Measurements from ENCODE around the gene UBE2J2. TPM values are rescaled to one million over a fixed set of nuclear protein-coding genes. Genes with fewer than 3 reads are reported as not detected.
"Not testable (repeated sequence)": the region's sequence is repeated elsewhere in the genome, so short reads cannot be mapped to it uniquely, and the experiment has no call there.

The UBE2J2 gene
- total RNA-seq, 1 experiment from 2014 or later: 83.4 TPM

GRCh38 chr1:1317420-1317819 lies 43.8 kb upstream of the UBE2J2 start:
- Histone ChIP-seq H4K5ac (ENCODE audit: insufficient read length, low read depth, low read length) (no peak overlapping the region), H2AK5ac (ENCODE audit: insufficient read length, low read length) (no peak overlapping the region), H3K27me3 (ENCODE audit: insufficient read depth, low read length) (no peaks in the 10 kb centered on the region), H4K8ac (replicated peaks; ENCODE audit: insufficient read length, low read depth, low read length) (no peak overlapping the region), H2AFZ (ENCODE audit: low read length) (no peak overlapping the region), H4K20me1 (ENCODE audit: control insufficient read depth, insufficient read depth, insufficient read length) (peaks cover 5% of the 10 kb centered on the region), H3K9me3 (ENCODE audit: control insufficient read depth, low read depth, low read length) (no peaks in the 10 kb centered on the region), H2BK5ac (ENCODE audit: insufficient read length, low read length) (no peak overlapping the region), H3K79me1 (ENCODE audit: insufficient read depth, low read depth, low read length, poor library complexity, severe bottlenecking) (peaks cover 8% of the 10 kb centered on the region), H3K23me2 (ENCODE audit: insufficient read length, low read depth, low read length, poor library complexity, severe bottlenecking) (no peaks in the 10 kb centered on the region), H3K9ac (ENCODE audit: extremely low read depth, insufficient read length, low read length) (no peak overlapping the region), H3K56ac (ENCODE audit: insufficient read length, low read depth, low read length) (no peak overlapping the region), H4K91ac (ENCODE audit: insufficient read length, low read depth, low read length) (no peak overlapping the region), H3T11ph (ENCODE audit: low read length) (no peak overlapping the region), H3K4me2 (ENCODE audit: insufficient read depth, insufficient read length, low read length) (no peak overlapping the region), H2BK15ac (ENCODE audit: low read depth, low read length) (no peak overlapping the region), H2BK20ac (ENCODE audit: low read depth, low read length, poor library complexity, severe bottlenecking) (no peak overlapping the region), H3K14ac (ENCODE audit: insufficient read depth, low read length) (no peak overlapping the region), H3K23ac (ENCODE audit: insufficient read length, low read depth, low read length) (no peak overlapping the region), H3K18ac (ENCODE audit: insufficient read length, low read depth, low read length) (no peak overlapping the region), H3K4ac (ENCODE audit: low read depth, low read length) (no peak overlapping the region), H3K4me1 (ENCODE audit: insufficient read depth, low read length) (no peaks in the 10 kb centered on the region; the same call in 1 of the 2 replicates), H2BK12ac (ENCODE audit: insufficient read length, low read depth, low read length) (no peak overlapping the region), H3K79me2 (ENCODE audit: insufficient read depth, low read length) (peaks cover 5% of the 10 kb centered on the region; the same call in 1 of the 2 replicates), H2BK120ac (ENCODE audit: low read depth, low read length, poor library complexity, severe bottlenecking) (no peak overlapping the region), H3K27ac (ENCODE audit: insufficient read length, low read depth, low read length) (no peak overlapping the region)
- Mint-ChIP-seq H3K27me3 (ENCODE audit: low read depth) (no peaks in the 10 kb centered on the region), H3K9me3 (no peaks in the 10 kb centered on the region), H3K4me3 (no peak overlapping the region), H3K4me1 (peaks cover 8 to 20% of the 10 kb centered on the region in 2 experiments), H3K36me3 (ENCODE audit: insufficient read depth in 1 of 3, low read depth in 3 of 3) (peaks cover 18 to 66% (median 59%) of the 10 kb centered on the region in 3 experiments), H3K27ac (peak overlapping the region in 1 of 3 experiments; percentile 22; a peak in 1 of 7 replicates)
- no CpG with 5 or more reads among the region's 6 CpGs for WGBS (ENCODE audit: extremely low coverage, insufficient read length, low lambda C conversion rate)
- no peak for DNase-seq
- no peak for TF ChIP-seq CTCF (conservative IDR thresholded peaks at IDR 0.05)

GRCh38 chr1:1316199-1316598 lies 42.5 kb upstream of the UBE2J2 start:
- not testable (repeated sequence) for H2BK120ac ChIP-seq (ENCODE audit: low read depth, low read length, poor library complexity, severe bottlenecking); H4K91ac ChIP-seq (ENCODE audit: insufficient read length, low read depth, low read length); H3K18ac ChIP-seq (ENCODE audit: insufficient read length, low read depth, low read length); H3T11ph ChIP-seq (ENCODE audit: low read length); H3K9me3 Mint-ChIP-seq; H3K9ac ChIP-seq (ENCODE audit: extremely low read depth, insufficient read length, low read length); H4K8ac ChIP-seq (replicated peaks; ENCODE audit: insufficient read length, low read depth, low read length); H2BK20ac ChIP-seq (ENCODE audit: low read depth, low read length, poor library complexity, severe bottlenecking); H2BK15ac ChIP-seq (ENCODE audit: low read depth, low read length); H2AK5ac ChIP-seq (ENCODE audit: insufficient read length, low read length); H2BK12ac ChIP-seq (ENCODE audit: insufficient read length, low read depth, low read length); H3K23me2 ChIP-seq (ENCODE audit: insufficient read length, low read depth, low read length, poor library complexity, severe bottlenecking); H3K4ac ChIP-seq (ENCODE audit: low read depth, low read length); H3K23ac ChIP-seq (ENCODE audit: insufficient read length, low read depth, low read length); H3K79me1 ChIP-seq (ENCODE audit: insufficient read depth, low read depth, low read length, poor library complexity, severe bottlenecking); H2BK5ac ChIP-seq (ENCODE audit: insufficient read length, low read length); DNase-seq; H3K79me2 ChIP-seq (ENCODE audit: insufficient read depth, low read length); H3K56ac ChIP-seq (ENCODE audit: insufficient read length, low read depth, low read length); H3K27me3 Mint-ChIP-seq (ENCODE audit: low read depth); H4K5ac ChIP-seq (ENCODE audit: insufficient read length, low read depth, low read length); H3K27ac ChIP-seq (ENCODE audit: insufficient read length, low read depth, low read length); H3K4me1 ChIP-seq (ENCODE audit: insufficient read depth, low read length); H2AFZ ChIP-seq (ENCODE audit: low read length); H4K20me1 ChIP-seq (ENCODE audit: control insufficient read depth, insufficient read depth, insufficient read length); H3K4me2 ChIP-seq (ENCODE audit: insufficient read depth, insufficient read length, low read length); H3K14ac ChIP-seq (ENCODE audit: insufficient read depth, low read length); H3K27me3 ChIP-seq (ENCODE audit: insufficient read depth, low read length); H3K9me3 ChIP-seq (ENCODE audit: control insufficient read depth, low read depth, low read length)
- peaks cover 8 to 16% of the 10 kb centered on the region in 2 experiments for H3K4me1 Mint-ChIP-seq
- H3K36me3 Mint-ChIP-seq (ENCODE audit: insufficient read depth in 1 of 3, low read depth in 3 of 3): peaks cover 18 to 66% (median 61%) of the 10 kb centered on the region in 3 experiments
- H3K4me3 Mint-ChIP-seq: 0 out of 5 replicates have a peak overlapping the region, but pooled peaks of 1 of the 2 experiments have one; percentile 5
- WGBS (ENCODE audit: extremely low coverage, insufficient read length, low lambda C conversion rate): no CpG with 5 or more reads among the region's 8 CpGs
- H3K27ac Mint-ChIP-seq: peak overlapping the region in 1 of 3 experiments; percentile 77; a peak in 1 of 7 replicates

Measured in H9 (cell line).